SU-DHL-6 (cell line): ENCODE results near the gene HEMK1.

Experiments
- H2AFZ ChIP-seq: fragments of 200-600 bp; sonication (generic); 2 replicates; pipeline ENCODE4 v1.6.1; 2014; ENCODE audit warnings: low read depth, mild to moderate bottlenecking, moderate library complexity, mixed read lengths, antibody characterized with exemption, low read length; ENCODE audit not compliant: severe bottlenecking
- H3F3A ChIP-seq: fragments of 200-600 bp; shearing (Covaris generic); 2 replicates; pipeline ENCODE4 v1.6.0; 2016; ENCODE audit warnings: antibody characterized with exemption, mild to moderate bottlenecking; ENCODE audit not compliant: insufficient read depth
- H3K27ac ChIP-seq: fragments of 200-600 bp; sonication (generic); 2 replicates; pipeline ENCODE4 v1.5.1; 2016; ENCODE audit warnings: low read depth, mild to moderate bottlenecking, low read length, moderate library complexity, mixed read lengths
- H3K27me3 ChIP-seq: fragments of 200-600 bp; sonication (generic), shearing (Covaris generic); 2 replicates; pipeline ENCODE4 v1.6.0; 2014; ENCODE audit warnings: mild to moderate bottlenecking, low read length
- H3K36me3 ChIP-seq: fragments of 200-600 bp; sonication (generic); 2 replicates; pipeline ENCODE4 v1.6.1; 2014; ENCODE audit warnings: mild to moderate bottlenecking, low read length, mixed read lengths
- H3K4me2 ChIP-seq: fragments of 300-600, 200-600 bp; shearing (Covaris generic), sonication (generic); 2 replicates; pipeline ENCODE4 v1.6.0; 2014; ENCODE audit warnings: low read length, low read depth, mild to moderate bottlenecking; ENCODE audit not compliant: poor library complexity, severe bottlenecking
- H3K4me3 ChIP-seq: fragments of 200-600 bp; sonication (generic); 2 replicates; pipeline ENCODE4 v1.5.1; 2014; ENCODE audit warnings: antibody characterized with exemption, low read length, mild to moderate bottlenecking, mixed read lengths; ENCODE audit not compliant: insufficient read depth, poor library complexity, severe bottlenecking
- H3K79me2 ChIP-seq: fragments of 200-600 bp; sonication (generic); 2 replicates; pipeline ENCODE4 v1.6.1; 2014; ENCODE audit warnings: mild to moderate bottlenecking, low read length, moderate library complexity; ENCODE audit not compliant: insufficient read depth
- H3K9ac ChIP-seq: fragments of 200-600 bp; sonication (generic); 2 replicates; pipeline ENCODE4 v1.7.0; 2014; ENCODE audit warnings: mild to moderate bottlenecking, low read length
- H3K9me2 ChIP-seq: fragments of 200-600 bp; sonication (generic); replicated peaks from 2 replicates; pipeline ENCODE4 v1.6.1; 2014; ENCODE audit warnings: low read length; ENCODE audit not compliant: insufficient read depth
- H3K9me3 ChIP-seq: fragments of 200-600 bp; sonication (generic); 2 replicates; pipeline ENCODE4 v1.6.1; 2014; ENCODE audit warnings: low read length, mixed read lengths; ENCODE audit not compliant: insufficient read depth
- H4K20me1 ChIP-seq: fragments of 200-600 bp; sonication (generic); 2 replicates; pipeline ENCODE4 v1.6.1; 2014; ENCODE audit warnings: low read depth, mild to moderate bottlenecking, antibody characterized with exemption, low read length, moderate library complexity, mixed read lengths
- EZH2phosphoT487 ChIP-seq: fragments of 200-600 bp; sonication (generic), shearing (Covaris generic); conservative IDR thresholded peaks from 2 replicates; pipeline ENCODE4 v1.6.1; 2018; ENCODE audit warnings: mild to moderate bottlenecking, antibody characterized with exemption, low read length, moderate library complexity, mixed read lengths
- TF ChIP-seq, protein P1 (sequence below): fragments of 200-600 bp; sonication (generic); IDR thresholded peaks from one replicate; pipeline ENCODE4 v1.5.1; 2017; ENCODE audit warnings: antibody characterized with exemption, mild to moderate bottlenecking, low read length, moderate library complexity; ENCODE audit not compliant: insufficient read depth, poor library complexity, severe bottlenecking

HEMK1 gene

DNA sequence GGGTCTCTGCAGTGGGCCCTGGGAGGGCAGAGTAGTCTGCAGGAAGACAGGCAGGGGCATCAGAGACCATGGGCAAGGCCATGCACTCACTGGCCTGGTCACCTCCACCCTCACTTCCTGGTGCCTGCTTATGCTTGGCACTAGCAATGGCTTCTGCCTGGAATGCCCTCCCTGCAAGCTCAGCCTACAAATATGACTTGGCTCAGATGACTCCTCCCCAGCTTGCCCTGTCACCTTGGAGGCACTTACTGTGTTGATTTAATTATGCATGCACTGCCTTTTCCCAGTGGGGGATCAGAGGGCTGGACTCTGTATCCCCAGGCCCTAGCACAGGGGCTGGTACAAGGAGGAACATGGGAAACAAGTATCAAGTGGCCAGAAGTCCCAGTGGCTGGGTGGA is 9.6 kb upstream of the HEMK1 start:
- Histone ChIP-seq H3K4me3 (no peak overlapping the region), H3K9me2 (no peaks in the 10 kb centered on the region), H3K4me2 (no peak overlapping the region), H3F3A (no peaks in the 10 kb centered on the region), H3K9ac (no peak overlapping the region), H3K9me3 (no peaks in the 10 kb centered on the region), H3K27ac (no peak overlapping the region), H3K36me3 (no peaks in the 10 kb centered on the region), H3K27me3 (no peaks in the 10 kb centered on the region), H3K79me2 (no peaks in the 10 kb centered on the region), H2AFZ (no peak overlapping the region), H4K20me1 (no peaks in the 10 kb centered on the region)
- TF ChIP-seq, protein P1, sequence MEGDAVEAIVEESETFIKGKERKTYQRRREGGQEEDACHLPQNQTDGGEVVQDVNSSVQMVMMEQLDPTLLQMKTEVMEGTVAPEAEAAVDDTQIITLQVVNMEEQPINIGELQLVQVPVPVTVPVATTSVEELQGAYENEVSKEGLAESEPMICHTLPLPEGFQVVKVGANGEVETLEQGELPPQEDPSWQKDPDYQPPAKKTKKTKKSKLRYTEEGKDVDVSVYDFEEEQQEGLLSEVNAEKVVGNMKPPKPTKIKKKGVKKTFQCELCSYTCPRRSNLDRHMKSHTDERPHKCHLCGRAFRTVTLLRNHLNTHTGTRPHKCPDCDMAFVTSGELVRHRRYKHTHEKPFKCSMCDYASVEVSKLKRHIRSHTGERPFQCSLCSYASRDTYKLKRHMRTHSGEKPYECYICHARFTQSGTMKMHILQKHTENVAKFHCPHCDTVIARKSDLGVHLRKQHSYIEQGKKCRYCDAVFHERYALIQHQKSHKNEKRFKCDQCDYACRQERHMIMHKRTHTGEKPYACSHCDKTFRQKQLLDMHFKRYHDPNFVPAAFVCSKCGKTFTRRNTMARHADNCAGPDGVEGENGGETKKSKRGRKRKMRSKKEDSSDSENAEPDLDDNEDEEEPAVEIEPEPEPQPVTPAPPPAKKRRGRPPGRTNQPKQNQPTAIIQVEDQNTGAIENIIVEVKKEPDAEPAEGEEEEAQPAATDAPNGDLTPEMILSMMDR = no peak
- no peak for TF ChIP-seq EZH2phosphoT487

DNA sequence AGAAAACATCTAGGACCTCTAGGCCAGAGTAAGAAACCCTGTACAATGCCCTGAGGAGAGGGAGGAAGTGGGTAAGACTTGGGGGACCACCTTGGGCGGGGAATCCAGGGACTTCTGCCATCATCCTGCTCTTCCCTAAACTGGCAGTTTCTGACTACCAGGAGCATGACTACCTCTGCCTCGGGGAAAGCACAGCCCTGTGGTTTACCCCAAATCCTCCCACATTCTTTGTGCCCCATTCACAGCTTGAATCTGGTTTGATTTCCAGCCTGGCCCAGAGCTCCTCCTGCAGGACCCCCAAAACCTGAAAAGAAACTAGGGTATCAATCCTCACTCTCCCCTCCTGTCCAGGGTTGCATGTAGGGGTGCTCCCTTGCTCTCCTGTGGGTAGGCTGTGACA is 6.5 kb upstream of the HEMK1 start:
- no peaks in the 10 kb centered on the region for H3K36me3 ChIP-seq
- no peaks in the 10 kb centered on the region for H3K9me2 ChIP-seq
- no peak overlapping the region for H3K4me3 ChIP-seq
- no peaks in the 10 kb centered on the region for H3K9me3 ChIP-seq
- TF ChIP-seq, protein P1 = no peak
- TF ChIP-seq EZH2phosphoT487 = no peak
- H3K9ac ChIP-seq = no peak overlapping the region
- H2AFZ ChIP-seq = no peak overlapping the region
- H4K20me1 ChIP-seq = no peaks in the 10 kb centered on the region
- no peak overlapping the region for H3K27ac ChIP-seq
- H3K27me3 ChIP-seq = no peaks in the 10 kb centered on the region
- no peaks in the 10 kb centered on the region for H3F3A ChIP-seq
- H3K4me2 ChIP-seq = no peak overlapping the region
- H3K79me2 ChIP-seq = no peaks in the 10 kb centered on the region

DNA sequence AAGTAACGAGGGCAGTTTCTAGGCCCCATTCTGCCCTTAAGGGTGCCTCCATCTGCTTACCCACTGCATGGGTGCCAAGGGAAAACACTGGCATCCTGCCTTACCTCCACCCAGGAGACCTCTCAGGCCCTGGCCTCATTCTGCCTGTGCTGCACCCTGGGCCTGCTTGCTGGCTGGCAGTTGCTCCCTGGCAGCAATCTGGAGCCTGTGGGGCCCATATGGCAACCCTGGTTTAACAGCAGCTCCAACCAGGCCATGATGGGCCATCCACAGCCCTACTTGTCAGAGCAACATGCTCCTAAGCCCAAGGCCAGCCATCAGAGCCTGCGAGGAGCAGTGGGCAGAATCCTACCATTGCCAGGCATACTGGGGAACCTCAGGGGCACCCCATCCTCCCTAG is 5.5 kb upstream of the HEMK1 start:
- no peaks in the 10 kb centered on the region for H3K36me3 ChIP-seq
- H3K4me3 ChIP-seq = no peak overlapping the region
- no peaks in the 10 kb centered on the region for H3F3A ChIP-seq
- H3K27ac ChIP-seq = no peak overlapping the region
- TF ChIP-seq EZH2phosphoT487 = no peak
- H4K20me1 ChIP-seq = no peaks in the 10 kb centered on the region
- no peak overlapping the region for H3K4me2 ChIP-seq
- H3K27me3 ChIP-seq = no peaks in the 10 kb centered on the region
- H3K9me3 ChIP-seq = no peaks in the 10 kb centered on the region
- H2AFZ ChIP-seq = no peak overlapping the region
- no peak overlapping the region for H3K9ac ChIP-seq
- no peaks in the 10 kb centered on the region for H3K9me2 ChIP-seq
- H3K79me2 ChIP-seq = no peaks in the 10 kb centered on the region

DNA sequence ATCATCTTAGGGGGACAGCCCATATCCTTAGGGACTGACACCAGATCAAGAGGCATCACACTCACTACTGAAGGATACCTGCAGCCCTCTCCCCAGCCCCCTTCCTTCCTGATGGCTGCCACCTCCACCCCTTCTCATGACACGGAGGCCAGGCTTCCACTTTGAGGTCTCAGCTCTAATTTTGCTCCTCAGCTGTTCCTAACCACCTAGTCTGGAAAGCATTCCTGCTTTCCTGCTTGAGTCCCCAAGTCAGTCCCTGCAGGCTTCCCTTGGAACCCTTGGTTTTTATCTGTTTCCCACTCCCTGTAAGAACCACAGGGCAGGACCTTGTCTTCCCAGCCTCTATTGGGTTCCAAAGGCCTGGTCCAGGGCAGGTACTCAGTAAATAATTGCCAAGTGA is 5.0 kb upstream of the HEMK1 start:
- TF ChIP-seq EZH2phosphoT487 = no peak
- TF ChIP-seq, protein P1 = no peak
- H3K36me3 ChIP-seq = no peaks in the 10 kb centered on the region
- no peak overlapping the region for H3K27ac ChIP-seq
- no peaks in the 10 kb centered on the region for H3F3A ChIP-seq
- H3K4me2 ChIP-seq = no peak overlapping the region
- H3K79me2 ChIP-seq = no peaks in the 10 kb centered on the region
- H3K9me2 ChIP-seq = no peaks in the 10 kb centered on the region
- H3K27me3 ChIP-seq = no peaks in the 10 kb centered on the region
- no peak overlapping the region for H3K9ac ChIP-seq
- H2AFZ ChIP-seq = no peak overlapping the region
- H4K20me1 ChIP-seq = no peaks in the 10 kb centered on the region
- H3K4me3 ChIP-seq = no peak overlapping the region
- no peaks in the 10 kb centered on the region for H3K9me3 ChIP-seq
